Skeletal muscle cell (primary cell): ENCODE results near the gene HLA-DPA1.

Source experiments
- DNase-seq: peaks from one replicate; pipeline ENCODE4 v3.0.0-alpha.2; 2010; ENCODE audit warnings: low read depth
- H3K4me3 ChIP-seq: 2 replicates; pipeline ENCODE4 v1.5.1; 2011; ENCODE audit warnings: low read depth, mild to moderate bottlenecking, control low read depth, low read length, moderate library complexity

HLA-DPA1 gene

GRCh38 chr6:33023536-33023935, 49.9 kb downstream of the HLA-DPA1 start:
- DNase-seq: no peak
- H3K4me3 ChIP-seq: no peak overlapping the region

- no peak overlapping the region for H3K4me3 ChIP-seq
- no peak for DNase-seq
Measured at GRCh38 chr6:33021917-33022316, 51.5 kb downstream of the HLA-DPA1 start.

- no peak for DNase-seq
- H3K4me3 ChIP-seq: no peak overlapping the region
Measured at GRCh38 chr6:33019372-33019771, 54.1 kb downstream of the HLA-DPA1 start.

GRCh38 chr6:33018904-33019303, 54.5 kb downstream of the HLA-DPA1 start:
- DNase-seq: peak; percentile 9
- peak overlapping the region; percentile 21 for H3K4me3 ChIP-seq

- DNase-seq: no peak
- no peak overlapping the region for H3K4me3 ChIP-seq
Measured at GRCh38 chr6:33018418-33018817, 55.0 kb downstream of the HLA-DPA1 start.

GRCh38 chr6:33017694-33018353, 55.6 kb downstream of the HLA-DPA1 start:
- no peak overlapping the region for H3K4me3 ChIP-seq
- no peak for DNase-seq

- H3K4me3 ChIP-seq: no peak overlapping the region
- DNase-seq: no peak
Measured at GRCh38 chr6:33017018-33017417, 56.4 kb downstream of the HLA-DPA1 start.

GRCh38 chr6:33015798-33016197, 57.7 kb downstream of the HLA-DPA1 start:
- no peak overlapping the region for H3K4me3 ChIP-seq
- no peak for DNase-seq

- H3K4me3 ChIP-seq: no peak overlapping the region
- peak; percentile 54 for DNase-seq
Measured at GRCh38 chr6:33014841-33015634, 58.4 kb downstream of the HLA-DPA1 start.
